ENCODE measurements around the gene EIF2AK3.
A peak's percentile ranks its signal among the peaks of the same experiment; 100 is the strongest.

EIF2AK3 gene

GRCh38 chr2:88561646-88562388, 65.4 kb downstream of the EIF2AK3 start:
- Histone ChIP-seq H4K5ac (ENCODE audit: low read length) (no peak overlapping the region), H3K9ac (ENCODE audit: low read length) (no peak overlapping the region), H3K27me3 (ENCODE audit: insufficient read depth, low read length, poor library complexity) (no peaks in the 10 kb centered on the region), H3K36me3 (ENCODE audit: control insufficient read depth, insufficient read depth, low read length) (no peaks in the 10 kb centered on the region), H3K4ac (ENCODE audit: low read depth, low read length) (no peak overlapping the region), H3K56ac (ENCODE audit: low read length) (no peak overlapping the region), H3K23ac (ENCODE audit: low read length) (no peak overlapping the region), H3K4me1 (ENCODE audit: control insufficient read depth, low read depth, low read length) (no peaks in the 10 kb centered on the region), H2BK5ac (ENCODE audit: low read length) (no peak overlapping the region), H3K79me2 (ENCODE audit: control insufficient read depth, insufficient read depth, low read length) (no peaks in the 10 kb centered on the region), H2BK120ac (ENCODE audit: low read depth, low read length) (no peak overlapping the region), H3K27ac (ENCODE audit: low read depth, low read length) (no peak overlapping the region), H3K4me2 (ENCODE audit: low read length) (no peak overlapping the region), H3K18ac (ENCODE audit: low read length) (no peak overlapping the region), H2AK5ac (ENCODE audit: low read length) (no peak overlapping the region), H3K4me3 (ENCODE audit: low read length) (no peak overlapping the region), H2BK15ac (replicated peaks; ENCODE audit: low read depth) (no peak overlapping the region), H4K8ac (ENCODE audit: low read depth, low read length) (no peak overlapping the region), H3K79me1 (ENCODE audit: low read length) (no peaks in the 10 kb centered on the region)
- no CpG with 5 or more reads among the region's 3 CpGs for WGBS (ENCODE audit: extremely low coverage, insufficient coverage, low lambda C conversion rate)
- DNase-seq = no peak

- Histone ChIP-seq H3K4me1 (ENCODE audit: control insufficient read depth, low read depth, low read length) (no peaks in the 10 kb centered on the region), H3K23ac (ENCODE audit: low read length) (no peak overlapping the region), H2BK5ac (ENCODE audit: low read length) (no peak overlapping the region), H2BK120ac (ENCODE audit: low read depth, low read length) (no peak overlapping the region), H3K4ac (ENCODE audit: low read depth, low read length) (no peak overlapping the region), H3K56ac (ENCODE audit: low read length) (no peak overlapping the region), H3K9ac (ENCODE audit: low read length) (no peak overlapping the region), H3K4me2 (ENCODE audit: low read length) (no peak overlapping the region), H2AK5ac (ENCODE audit: low read length) (no peak overlapping the region), H3K79me1 (ENCODE audit: low read length) (no peaks in the 10 kb centered on the region), H3K36me3 (ENCODE audit: control insufficient read depth, insufficient read depth, low read length) (peaks cover 1% of the 10 kb centered on the region), H3K18ac (ENCODE audit: low read length) (no peak overlapping the region), H4K8ac (ENCODE audit: low read depth, low read length) (no peak overlapping the region), H3K27me3 (ENCODE audit: insufficient read depth, low read length, poor library complexity) (no peaks in the 10 kb centered on the region), H3K4me3 (ENCODE audit: low read length) (no peak overlapping the region), H3K79me2 (ENCODE audit: control insufficient read depth, insufficient read depth, low read length) (no peaks in the 10 kb centered on the region), H4K5ac (ENCODE audit: low read length) (no peak overlapping the region), H2BK15ac (replicated peaks; ENCODE audit: low read depth) (no peak overlapping the region), H3K27ac (ENCODE audit: low read depth, low read length) (no peak overlapping the region)
- no CpG with 5 or more reads among the region's 3 CpGs for WGBS (ENCODE audit: extremely low coverage, insufficient coverage, low lambda C conversion rate)
- DNase-seq = no peak
These were observed 66.5 kb downstream of the EIF2AK3 start for GRCh38 chr2:88560619-88561307.

GRCh38 chr2:88557290-88557689, 70.0 kb downstream of the EIF2AK3 start:
- Histone ChIP-seq H3K4me2 (ENCODE audit: low read length) (no peak overlapping the region), H3K18ac (ENCODE audit: low read length) (no peak overlapping the region), H3K4ac (ENCODE audit: low read depth, low read length) (no peak overlapping the region), H3K36me3 (ENCODE audit: control insufficient read depth, insufficient read depth, low read length) (peaks cover 1% of the 10 kb centered on the region), H3K27me3 (ENCODE audit: insufficient read depth, low read length, poor library complexity) (no peaks in the 10 kb centered on the region), H3K23ac (ENCODE audit: low read length) (no peak overlapping the region), H4K5ac (ENCODE audit: low read length) (no peak overlapping the region), H2BK120ac (ENCODE audit: low read depth, low read length) (no peak overlapping the region), H4K8ac (ENCODE audit: low read depth, low read length) (no peak overlapping the region), H3K9ac (ENCODE audit: low read length) (no peak overlapping the region), H2BK5ac (ENCODE audit: low read length) (no peak overlapping the region), H3K4me1 (ENCODE audit: control insufficient read depth, low read depth, low read length) (no peaks in the 10 kb centered on the region), H3K56ac (ENCODE audit: low read length) (no peak overlapping the region), H3K79me1 (ENCODE audit: low read length) (no peaks in the 10 kb centered on the region), H3K27ac (ENCODE audit: low read depth, low read length) (no peak overlapping the region), H2BK15ac (replicated peaks; ENCODE audit: low read depth) (no peak overlapping the region), H3K4me3 (ENCODE audit: low read length) (no peak overlapping the region), H3K79me2 (ENCODE audit: control insufficient read depth, insufficient read depth, low read length) (no peaks in the 10 kb centered on the region), H2AK5ac (ENCODE audit: low read length) (no peak overlapping the region)
- no CpG with 5 or more reads among the region's 1 CpG for WGBS (ENCODE audit: extremely low coverage, insufficient coverage, low lambda C conversion rate)
- DNase-seq = no peak

GRCh38 chr2:88556026-88556425, 71.2 kb downstream of the EIF2AK3 start:
- H3K4ac ChIP-seq (ENCODE audit: low read depth, low read length) = no peak overlapping the region
- H3K4me3 ChIP-seq (ENCODE audit: low read length) = no peak overlapping the region
- no peak overlapping the region for H3K23ac ChIP-seq (ENCODE audit: low read length)
- no peak overlapping the region for H2AK5ac ChIP-seq (ENCODE audit: low read length)
- no peak overlapping the region for H3K18ac ChIP-seq (ENCODE audit: low read length)
- H2BK15ac ChIP-seq (replicated peaks; ENCODE audit: low read depth) = no peak overlapping the region
- H3K9ac ChIP-seq (ENCODE audit: low read length) = no peak overlapping the region
- no peak overlapping the region for H4K8ac ChIP-seq (ENCODE audit: low read depth, low read length)
- WGBS (ENCODE audit: extremely low coverage, insufficient coverage, low lambda C conversion rate) = no CpG with 5 or more reads among the region's 7 CpGs
- H3K36me3 ChIP-seq (ENCODE audit: control insufficient read depth, insufficient read depth, low read length) = peaks cover 1% of the 10 kb centered on the region
- no peak for DNase-seq
- no peak overlapping the region for H2BK5ac ChIP-seq (ENCODE audit: low read length)
- H3K4me2 ChIP-seq (ENCODE audit: low read length) = no peak overlapping the region
- H3K27ac ChIP-seq (ENCODE audit: low read depth, low read length) = no peak overlapping the region
- H3K79me2 ChIP-seq (ENCODE audit: control insufficient read depth, insufficient read depth, low read length) = no peaks in the 10 kb centered on the region
- H3K79me1 ChIP-seq (ENCODE audit: low read length) = no peaks in the 10 kb centered on the region
- no peak overlapping the region for H4K5ac ChIP-seq (ENCODE audit: low read length)
- no peak overlapping the region for H3K56ac ChIP-seq (ENCODE audit: low read length)
- no peaks in the 10 kb centered on the region for H3K27me3 ChIP-seq (ENCODE audit: insufficient read depth, low read length, poor library complexity)
- no peaks in the 10 kb centered on the region for H3K4me1 ChIP-seq (ENCODE audit: control insufficient read depth, low read depth, low read length)
- H2BK120ac ChIP-seq (ENCODE audit: low read depth, low read length) = no peak overlapping the region

- Histone ChIP-seq H3K56ac (ENCODE audit: low read length) (no peak overlapping the region), H2BK120ac (ENCODE audit: low read depth, low read length) (no peak overlapping the region), H3K79me1 (ENCODE audit: low read length) (no peaks in the 10 kb centered on the region), H2AK5ac (ENCODE audit: low read length) (no peak overlapping the region), H3K36me3 (ENCODE audit: control insufficient read depth, insufficient read depth, low read length) (peaks cover 1% of the 10 kb centered on the region), H2BK15ac (replicated peaks; ENCODE audit: low read depth) (no peak overlapping the region), H4K8ac (ENCODE audit: low read depth, low read length) (no peak overlapping the region), H3K4me2 (ENCODE audit: low read length) (no peak overlapping the region), H4K5ac (ENCODE audit: low read length) (no peak overlapping the region), H3K18ac (ENCODE audit: low read length) (no peak overlapping the region), H3K79me2 (ENCODE audit: control insufficient read depth, insufficient read depth, low read length) (no peaks in the 10 kb centered on the region), H3K27me3 (ENCODE audit: insufficient read depth, low read length, poor library complexity) (no peaks in the 10 kb centered on the region), H3K4me3 (ENCODE audit: low read length) (no peak overlapping the region), H3K23ac (ENCODE audit: low read length) (no peak overlapping the region), H3K9ac (ENCODE audit: low read length) (no peak overlapping the region), H2BK5ac (ENCODE audit: low read length) (no peak overlapping the region), H3K27ac (ENCODE audit: low read depth, low read length) (no peak overlapping the region), H3K4me1 (ENCODE audit: control insufficient read depth, low read depth, low read length) (no peaks in the 10 kb centered on the region), H3K4ac (ENCODE audit: low read depth, low read length) (no peak overlapping the region)
- no CpG with 5 or more reads among the region's 5 CpGs for WGBS (ENCODE audit: extremely low coverage, insufficient coverage, low lambda C conversion rate)
- peak; percentile 77 for DNase-seq
These were observed 73.1 kb downstream of the EIF2AK3 start for GRCh38 chr2:88554189-88554588.
